Measurements from ENCODE around the gene ATG4A.

GRCh38 chrX:108199691-108200090, 108.1 kb downstream of the ATG4A start:
- TF ChIP-seq CTCF (IDR thresholded peaks at IDR 0.05) (peak in 5 of 6 experiments; percentile 4 to 29 (median 28)), POLR2A (IDR thresholded peaks at IDR 0.05) (no peak)
